ENCODE measurements around the gene TMCC2. TPM values are rescaled to one million over a fixed set of nuclear protein-coding genes. Genes with fewer than 3 reads are reported as not detected.

Gene TMCC2
- total RNA-seq, 2 experiments from 2014 or later = 0.52 to 0.64 TPM

DNA sequence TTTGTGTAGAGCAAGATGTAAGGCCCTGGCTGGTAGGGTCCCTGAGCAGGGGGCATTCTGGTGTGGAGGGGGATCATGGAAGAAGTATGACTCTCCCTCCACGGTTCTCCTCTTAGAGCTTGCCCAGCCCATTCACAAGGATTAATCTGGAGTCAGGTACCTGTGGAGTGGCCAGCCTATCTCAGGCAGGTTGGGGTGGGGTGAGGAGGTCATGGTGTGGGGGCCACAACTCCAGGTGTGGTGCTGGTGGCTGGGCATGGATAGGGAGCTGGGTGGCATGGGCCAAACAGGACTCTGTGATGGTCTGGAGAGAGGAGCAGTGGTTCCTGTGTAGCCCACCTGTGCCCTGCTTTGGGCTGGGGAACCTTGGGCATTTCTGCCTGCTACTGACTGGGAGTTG, 32.3 kb downstream of the TMCC2 start:
- POLR2A ChIA-PET = no interaction called here

DNA sequence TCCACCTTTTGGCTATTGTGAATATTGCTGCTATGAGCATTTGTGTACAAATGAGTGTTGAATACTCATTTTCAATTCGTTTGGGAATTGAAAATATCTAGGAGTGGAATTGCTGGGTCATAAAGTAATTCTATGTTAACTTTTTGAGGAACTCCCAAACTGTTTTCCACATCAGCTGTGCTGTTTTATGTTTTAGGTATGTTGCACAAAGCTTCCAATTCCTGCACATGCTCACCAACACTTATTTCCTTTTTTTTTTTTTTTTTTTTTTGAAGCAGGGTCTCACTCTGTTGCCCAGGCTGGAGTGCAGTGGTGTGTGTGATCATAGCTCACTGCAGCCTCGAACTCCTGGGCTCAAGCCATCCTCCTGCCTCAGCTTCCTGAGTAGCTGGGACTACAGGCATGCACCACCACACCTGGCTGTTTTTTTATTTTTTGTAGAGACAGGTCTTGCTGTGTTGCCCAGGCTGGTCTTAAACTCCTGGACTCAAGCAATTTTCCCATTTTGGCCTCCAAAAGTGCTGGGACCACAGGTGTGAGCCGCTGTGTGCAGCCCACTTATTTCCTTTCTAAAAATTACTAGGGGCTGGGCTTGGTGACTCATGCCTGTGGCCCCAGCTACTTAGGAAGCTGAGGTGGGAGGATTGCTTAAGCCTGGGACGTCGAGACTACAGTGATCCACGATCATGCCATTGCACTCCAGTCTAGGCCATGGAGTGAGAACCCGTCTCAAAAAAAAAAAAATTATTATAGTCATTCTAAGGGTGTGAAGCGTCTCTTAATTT, 33.4 kb downstream of the TMCC2 start:
- peaks cover 4% of the 10 kb centered on the region for H3K27me3 Mint-ChIP-seq
- H3K9me3 Mint-ChIP-seq = no peaks in the 10 kb centered on the region
- H3K4me1 Mint-ChIP-seq = peaks cover 17% of the 10 kb centered on the region
- ChIA-PET POLR2A (no interaction called here), CTCF (interaction anchor here (0.6 to 14.4 kb wide), 13 partner anchors 10 to 499 kb away, joined by 3 to 110 read pairs (median 5); partner anchors contain the start of genes NUAK2 and TMCC2)
- DNase-seq = no peak
- H3K36me3 Mint-ChIP-seq (ENCODE audit: low read depth) = no peaks in the 10 kb centered on the region
- H3K27ac Mint-ChIP-seq = no peak overlapping the region
- H3K4me3 Mint-ChIP-seq = no peak overlapping the region

More for the DNA sequence above, 32.3 kb downstream of the TMCC2 start:
- CTCF ChIA-PET = interaction anchor here (1.8 to 14.4 kb wide), 6 partner anchors 9 to 271 kb away, joined by 4 to 110 read pairs (median 40); partner anchors contain the start of gene TMCC2
- no peak overlapping the region for H3K4me3 Mint-ChIP-seq
- H3K36me3 Mint-ChIP-seq (ENCODE audit: low read depth) = no peaks in the 10 kb centered on the region
- peaks cover 4% of the 10 kb centered on the region for H3K27me3 Mint-ChIP-seq
- no peak overlapping the region for H3K27ac Mint-ChIP-seq
- DNase-seq = no peak
- peaks cover 17% of the 10 kb centered on the region for H3K4me1 Mint-ChIP-seq
- H3K9me3 Mint-ChIP-seq = no peaks in the 10 kb centered on the region

GRCh38 chr1:205261946-205262691, 34.4 kb downstream of the TMCC2 start:
- Mint-ChIP-seq H3K9me3 (no peaks in the 10 kb centered on the region), H3K4me3 (no peak overlapping the region), H3K4me1 (peaks cover 17% of the 10 kb centered on the region), H3K27ac (no peak overlapping the region), H3K36me3 (ENCODE audit: low read depth) (no peaks in the 10 kb centered on the region), H3K27me3 (peaks cover 4% of the 10 kb centered on the region)
- POLR2A ChIA-PET = interaction anchor here (0.6 to 0.7 kb wide), 2 partner anchors 125 to 200 kb away, joined by 3 to 4 read pairs; no protein-coding TSS in a partner anchor
- DNase-seq = no peak
- CTCF ChIA-PET = interaction anchor here (0.6 to 14.4 kb wide), 15 partner anchors 10 to 473 kb away, joined by 3 to 110 read pairs (median 4); partner anchors contain the start of genes NUAK2 and TMCC2

GRCh38 chr1:205262731-205263171, 35.0 kb downstream of the TMCC2 start:
- Mint-ChIP-seq H3K4me3 (no peak overlapping the region), H3K27ac (no peak overlapping the region), H3K27me3 (peaks cover 4% of the 10 kb centered on the region), H3K4me1 (peaks cover 22% of the 10 kb centered on the region), H3K36me3 (ENCODE audit: low read depth) (no peaks in the 10 kb centered on the region), H3K9me3 (no peaks in the 10 kb centered on the region)
- DNase-seq = no peak
- ChIA-PET CTCF (interaction anchor here (0.8 to 14.4 kb wide), 9 partner anchors 9 to 273 kb away, joined by 3 to 110 read pairs (median 4); partner anchors contain the start of genes NUAK2 and TMCC2), POLR2A (interaction anchor here (0.7 kb wide), 1 partner anchor 125 kb away, joined by 3 read pairs; no protein-coding TSS in a partner anchor)

GRCh38 chr1:205263580-205264190, 35.9 kb downstream of the TMCC2 start:
- H3K9me3 Mint-ChIP-seq = no peaks in the 10 kb centered on the region
- ChIA-PET POLR2A (no interaction called here), CTCF (interaction anchor here (0.7 to 14.4 kb wide), 5 partner anchors 8 to 61 kb away, joined by 4 to 110 read pairs (median 7); partner anchors contain the start of gene NUAK2)
- no peak for DNase-seq
- H3K4me1 Mint-ChIP-seq = peaks cover 22% of the 10 kb centered on the region
- H3K27ac Mint-ChIP-seq = no peak overlapping the region
- H3K4me3 Mint-ChIP-seq = no peak overlapping the region
- H3K36me3 Mint-ChIP-seq (ENCODE audit: low read depth) = no peaks in the 10 kb centered on the region
- peaks cover 4% of the 10 kb centered on the region for H3K27me3 Mint-ChIP-seq

- Mint-ChIP-seq H3K27me3 (peaks cover 2% of the 10 kb centered on the region), H3K4me1 (peaks cover 20% of the 10 kb centered on the region), H3K9me3 (no peaks in the 10 kb centered on the region), H3K36me3 (ENCODE audit: low read depth) (no peaks in the 10 kb centered on the region), H3K27ac (no peak overlapping the region), H3K4me3 (no peak overlapping the region)
- ChIA-PET POLR2A (no interaction called here), CTCF (interaction anchor here (0.7 to 2.6 kb wide), 5 partner anchors 10 to 87 kb away, joined by 3 to 7 read pairs (median 5); no protein-coding TSS in a partner anchor)
- DNase-seq = no peak
Measured at GRCh38 chr1:205266611-205267305, 39.0 kb downstream of the TMCC2 start.

GRCh38 chr1:205267306-205267902, 39.7 kb downstream of the TMCC2 start:
- CTCF ChIA-PET = interaction anchor here (0.9 to 23.8 kb wide), 4 partner anchors 11 to 68 kb away, joined by 3 to 560 read pairs (median 5); partner anchors contain the start of gene NUAK2
- Mint-ChIP-seq H3K4me1 (peaks cover 15% of the 10 kb centered on the region), H3K4me3 (no peak overlapping the region), H3K9me3 (no peaks in the 10 kb centered on the region), H3K27ac (no peak overlapping the region), H3K36me3 (ENCODE audit: low read depth) (no peaks in the 10 kb centered on the region), H3K27me3 (no peaks in the 10 kb centered on the region)
- POLR2A ChIA-PET = no interaction called here
- no peak for DNase-seq

- DNase-seq = no peak
- H3K4me1 Mint-ChIP-seq = peaks cover 16% of the 10 kb centered on the region
- H3K27me3 Mint-ChIP-seq = no peaks in the 10 kb centered on the region
- no peak overlapping the region for H3K27ac Mint-ChIP-seq
- H3K4me3 Mint-ChIP-seq = no peak overlapping the region
- POLR2A ChIA-PET = no interaction called here
- H3K9me3 Mint-ChIP-seq = no peaks in the 10 kb centered on the region
- H3K36me3 Mint-ChIP-seq (ENCODE audit: low read depth) = no peaks in the 10 kb centered on the region
- CTCF ChIA-PET = interaction anchor here (0.7 to 23.8 kb wide), 4 partner anchors 9 to 68 kb away, joined by 3 to 560 read pairs (median 60); partner anchors contain the start of gene NUAK2
Measured at GRCh38 chr1:205268846-205269680, 41.3 kb downstream of the TMCC2 start.

GRCh38 chr1:205269711-205270110, 42.0 kb downstream of the TMCC2 start:
- POLR2A ChIA-PET = no interaction called here
- DNase-seq = no peak

DNA sequence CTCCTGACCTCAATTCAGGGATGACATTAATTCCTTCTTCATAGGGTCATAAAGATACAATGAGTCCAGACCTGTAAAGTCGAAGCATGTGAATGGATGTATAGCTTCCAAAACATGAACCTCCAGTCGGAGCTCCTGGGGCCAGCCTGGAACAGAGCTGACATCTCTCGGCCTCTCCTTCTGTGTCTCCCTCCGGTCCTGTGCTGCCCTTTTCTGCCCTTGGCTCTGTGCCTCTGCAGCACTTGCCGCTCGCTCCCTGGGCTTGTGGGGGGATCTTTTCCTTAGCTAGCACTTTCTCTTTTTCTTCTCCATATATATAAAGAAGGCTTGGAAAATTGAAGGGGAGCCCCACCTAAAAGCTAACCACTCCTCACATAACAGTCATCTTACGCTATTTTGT, 42.5 kb downstream of the TMCC2 start:
- ChIA-PET CTCF (interaction anchor here (1.0 to 23.8 kb wide), 8 partner anchors 10 to 84 kb away, joined by 3 to 560 read pairs (median 6); partner anchors contain the start of gene NUAK2), POLR2A (no interaction called here)
- no peak overlapping the region for H3K27ac Mint-ChIP-seq
- H3K4me3 Mint-ChIP-seq = no peak overlapping the region
- H3K36me3 Mint-ChIP-seq (ENCODE audit: low read depth) = no peaks in the 10 kb centered on the region
- peaks cover 27% of the 10 kb centered on the region for H3K4me1 Mint-ChIP-seq
- H3K9me3 Mint-ChIP-seq = no peaks in the 10 kb centered on the region
- DNase-seq = no peak
- no peaks in the 10 kb centered on the region for H3K27me3 Mint-ChIP-seq

More at GRCh38 chr1:205269711-205270110, 42.0 kb downstream of the TMCC2 start:
- Mint-ChIP-seq H3K36me3 (ENCODE audit: low read depth) (no peaks in the 10 kb centered on the region), H3K27ac (no peak overlapping the region), H3K4me3 (no peak overlapping the region), H3K9me3 (no peaks in the 10 kb centered on the region), H3K4me1 (peaks cover 21% of the 10 kb centered on the region), H3K27me3 (no peaks in the 10 kb centered on the region)
- CTCF ChIA-PET = interaction anchor here (2.0 to 23.8 kb wide), 4 partner anchors 12 to 84 kb away, joined by 6 to 560 read pairs (median 60); partner anchors contain the start of gene NUAK2

DNA sequence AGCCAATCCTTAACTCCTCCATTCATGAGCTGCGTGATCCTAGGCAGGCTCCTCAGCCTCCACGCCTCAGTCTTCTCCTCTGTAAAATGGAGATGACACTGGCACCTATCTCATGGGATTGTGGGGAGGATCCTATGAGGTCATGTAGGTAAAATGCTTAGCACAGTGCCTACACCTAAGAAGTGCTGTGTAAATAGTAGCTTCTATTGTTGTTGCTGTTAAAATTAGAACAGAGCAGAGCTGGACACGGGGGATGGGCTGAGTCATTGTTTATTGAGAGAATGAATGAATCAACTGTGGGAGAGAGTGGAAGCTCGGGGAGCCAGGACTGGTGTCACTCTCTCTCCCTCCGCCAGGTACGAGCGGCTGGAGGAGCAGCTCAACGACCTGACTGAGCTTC, 43.0 kb downstream of the TMCC2 start:
- no peaks in the 10 kb centered on the region for H3K36me3 Mint-ChIP-seq (ENCODE audit: low read depth)
- no peak for DNase-seq
- POLR2A ChIA-PET = interaction anchor here (0.8 kb wide), 1 partner anchor 43 kb away, joined by 8 read pairs; no protein-coding TSS in a partner anchor
- H3K4me1 Mint-ChIP-seq = peaks cover 32% of the 10 kb centered on the region
- CTCF ChIA-PET = interaction anchor here (0.9 to 23.8 kb wide), 10 partner anchors 9 to 254 kb away, joined by 3 to 560 read pairs (median 6); partner anchors contain the start of gene NUAK2
- no peaks in the 10 kb centered on the region for H3K27me3 Mint-ChIP-seq
- H3K9me3 Mint-ChIP-seq = no peaks in the 10 kb centered on the region
- H3K4me3 Mint-ChIP-seq = no peak overlapping the region
- no peak overlapping the region for H3K27ac Mint-ChIP-seq

Data from activated CD4-positive, alpha-beta T cell treated with anti-CD3 and anti-CD28 coated beads, Interleukin-2, amount 10 ng/mL, durations not matched to agents 7 days and 5 days (primary cell).